HG02571 (cell line): ENCODE data around the gene KLHL24.
"Not testable (repeated sequence)": the region's sequence is repeated elsewhere in the genome, so short reads cannot be mapped to it uniquely, and the experiment has no call there.

ENCODE experiments used
- ATAC-seq: cut with Tn5 transposase; IDR thresholded peaks from one replicate; pipeline ENCODE4 v1.9.1; 2021; ENCODE audit warnings: mild to moderate bottlenecking, moderate library complexity; ENCODE audit not compliant: unreplicated experiment

Gene KLHL24, protein sequence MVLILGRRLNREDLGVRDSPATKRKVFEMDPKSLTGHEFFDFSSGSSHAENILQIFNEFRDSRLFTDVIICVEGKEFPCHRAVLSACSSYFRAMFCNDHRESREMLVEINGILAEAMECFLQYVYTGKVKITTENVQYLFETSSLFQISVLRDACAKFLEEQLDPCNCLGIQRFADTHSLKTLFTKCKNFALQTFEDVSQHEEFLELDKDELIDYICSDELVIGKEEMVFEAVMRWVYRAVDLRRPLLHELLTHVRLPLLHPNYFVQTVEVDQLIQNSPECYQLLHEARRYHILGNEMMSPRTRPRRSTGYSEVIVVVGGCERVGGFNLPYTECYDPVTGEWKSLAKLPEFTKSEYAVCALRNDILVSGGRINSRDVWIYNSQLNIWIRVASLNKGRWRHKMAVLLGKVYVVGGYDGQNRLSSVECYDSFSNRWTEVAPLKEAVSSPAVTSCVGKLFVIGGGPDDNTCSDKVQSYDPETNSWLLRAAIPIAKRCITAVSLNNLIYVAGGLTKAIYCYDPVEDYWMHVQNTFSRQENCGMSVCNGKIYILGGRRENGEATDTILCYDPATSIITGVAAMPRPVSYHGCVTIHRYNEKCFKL

DNA sequence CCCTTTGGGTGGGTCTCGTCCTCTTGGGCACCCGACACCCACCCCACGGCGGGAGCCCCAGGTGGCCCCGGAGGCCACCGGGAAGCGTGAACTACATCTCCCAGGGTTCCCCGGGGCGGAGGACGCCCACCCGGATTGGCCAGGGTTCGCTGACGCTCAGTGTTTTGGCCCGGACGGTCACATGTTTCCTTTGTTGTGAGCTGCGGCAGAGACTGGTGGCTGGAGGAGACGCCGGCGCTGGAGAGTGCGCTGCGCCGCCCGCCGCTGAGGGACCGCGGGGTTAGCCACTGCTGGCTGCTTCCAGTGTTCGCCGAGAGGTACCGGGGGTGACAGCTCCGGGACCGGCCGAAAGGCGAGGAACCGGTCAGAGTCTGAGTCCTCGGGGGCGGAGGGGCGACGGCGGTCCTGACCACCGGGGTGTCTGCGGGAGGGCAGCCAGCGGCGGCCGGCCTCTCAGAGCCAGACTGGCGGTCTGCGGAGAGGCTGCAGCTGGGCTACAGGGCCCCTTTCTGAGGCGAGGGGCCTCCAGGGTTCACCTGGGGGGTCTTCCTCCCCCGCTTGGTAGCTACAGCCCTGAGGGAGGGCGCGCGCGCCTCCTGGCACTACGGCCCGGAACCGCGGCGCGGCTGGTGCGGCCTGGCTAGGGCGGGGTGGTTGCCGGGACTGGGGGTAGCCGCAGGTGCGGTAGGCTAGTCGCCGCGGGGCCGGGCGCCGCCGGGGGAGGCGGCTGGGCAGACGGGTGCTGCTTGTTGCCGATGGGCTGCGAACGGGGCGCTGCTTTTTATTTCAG lies at the start of gene KLHL24:
KLHL24 (plus strand) TSS at position 193 of the 790 bp plus-strand sequence. CDS start 14,734 bp downstream, outside the sequence.
- peak; percentile 89 for ATAC-seq

GRCh38 chr3:183586477-183586876 lies 48.9 kb upstream of the KLHL24 start:
- no peak for ATAC-seq

DNA sequence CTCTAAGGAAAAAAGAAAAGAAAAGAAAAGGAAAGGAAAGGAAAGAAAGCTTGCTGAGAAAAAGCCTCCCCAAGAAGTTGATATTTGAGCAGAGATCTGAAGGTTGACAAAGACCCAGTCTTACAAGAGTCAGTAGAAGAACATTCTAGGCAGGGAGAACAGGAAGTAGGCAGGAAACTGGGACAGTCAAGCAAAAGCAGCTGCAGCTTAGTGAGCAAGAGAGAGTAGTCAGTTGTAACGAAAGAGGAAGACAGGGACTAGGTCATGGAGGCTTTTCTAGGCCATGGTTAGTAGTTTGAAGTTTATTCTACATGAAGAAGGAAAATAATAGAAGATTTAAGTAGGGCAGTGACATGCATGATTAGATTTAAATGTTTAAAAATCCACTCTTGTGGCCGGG lies 48.1 kb upstream of the KLHL24 start:
- no peak for ATAC-seq

- ATAC-seq: no peak
These were observed 45.0 kb upstream of the KLHL24 start for GRCh38 chr3:183590442-183590841.

DNA sequence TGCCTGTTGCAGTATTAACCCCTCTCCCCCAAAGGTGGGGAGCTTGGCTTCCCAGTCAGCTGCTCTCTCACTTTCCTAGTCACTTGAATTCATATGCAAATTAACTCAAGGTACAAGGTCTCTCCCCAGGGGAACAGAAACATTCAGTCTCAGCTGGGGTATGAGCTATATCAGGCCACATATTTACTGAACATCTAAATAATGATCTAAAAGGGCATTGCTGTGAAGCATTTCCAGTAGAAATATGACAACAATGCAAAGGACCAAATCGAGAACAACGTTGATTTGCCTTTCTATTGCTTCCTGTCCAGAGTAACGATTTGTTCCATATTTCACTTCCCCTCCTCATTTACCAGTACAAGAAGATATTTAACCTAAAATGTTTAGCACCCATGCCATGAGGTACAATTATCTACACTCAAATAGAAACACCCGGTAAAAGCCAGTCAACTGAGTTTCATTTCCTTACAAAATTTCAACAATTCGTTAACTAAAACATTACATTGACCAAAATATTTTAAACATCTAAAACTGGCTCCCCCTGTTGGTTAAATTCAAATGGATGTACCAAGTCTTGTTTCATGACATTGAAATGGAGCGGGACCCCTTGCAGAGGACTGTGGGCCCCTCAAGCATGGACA lies 43.4 kb upstream of the KLHL24 start:
- peak; percentile 82 for ATAC-seq

GRCh38 chr3:183592821-183593220 lies 42.6 kb upstream of the KLHL24 start:
- ATAC-seq: no peak

- no peak for ATAC-seq
These were observed 40.8 kb upstream of the KLHL24 start for GRCh38 chr3:183594636-183595035.

DNA sequence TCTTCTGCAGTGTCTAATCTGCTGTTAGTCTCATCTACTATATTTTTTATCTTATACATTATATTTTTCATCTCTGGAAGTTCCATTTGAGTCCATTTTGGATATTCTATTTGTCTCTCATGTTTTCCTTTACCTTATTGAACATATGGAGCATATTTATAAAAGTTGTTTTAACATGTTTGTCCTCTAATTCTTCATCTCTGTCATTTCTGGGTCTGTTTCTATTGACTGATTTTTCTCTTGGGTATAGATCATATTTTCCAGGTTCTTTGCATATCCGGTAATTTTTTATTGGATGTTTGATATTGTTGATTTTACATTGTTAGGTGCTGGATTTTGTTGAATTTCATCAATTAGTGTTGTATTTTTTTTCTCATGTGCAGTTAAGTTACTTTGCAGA lies 37.5 kb upstream of the KLHL24 start:
- no peak for ATAC-seq

DNA sequence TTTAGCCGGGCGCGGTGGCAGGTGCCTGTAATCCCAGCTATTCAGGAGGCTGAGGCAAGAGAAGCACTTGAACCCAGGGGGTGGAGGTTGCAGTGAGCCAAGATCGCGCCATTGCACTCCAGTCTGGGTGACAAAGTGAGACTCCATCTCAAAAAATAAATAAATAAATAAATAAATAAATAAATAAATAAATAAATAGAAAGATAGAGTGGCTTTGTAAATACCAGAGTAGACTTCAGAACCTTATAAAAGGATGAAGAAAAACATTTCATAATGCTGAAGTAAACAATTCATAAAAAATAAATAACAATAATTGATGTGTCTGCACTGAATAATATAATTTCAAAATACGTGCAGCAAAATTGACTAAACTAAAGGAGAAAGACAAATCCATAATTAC lies 24.1 kb upstream of the KLHL24 start:
- not testable (repeated sequence) for ATAC-seq

DNA sequence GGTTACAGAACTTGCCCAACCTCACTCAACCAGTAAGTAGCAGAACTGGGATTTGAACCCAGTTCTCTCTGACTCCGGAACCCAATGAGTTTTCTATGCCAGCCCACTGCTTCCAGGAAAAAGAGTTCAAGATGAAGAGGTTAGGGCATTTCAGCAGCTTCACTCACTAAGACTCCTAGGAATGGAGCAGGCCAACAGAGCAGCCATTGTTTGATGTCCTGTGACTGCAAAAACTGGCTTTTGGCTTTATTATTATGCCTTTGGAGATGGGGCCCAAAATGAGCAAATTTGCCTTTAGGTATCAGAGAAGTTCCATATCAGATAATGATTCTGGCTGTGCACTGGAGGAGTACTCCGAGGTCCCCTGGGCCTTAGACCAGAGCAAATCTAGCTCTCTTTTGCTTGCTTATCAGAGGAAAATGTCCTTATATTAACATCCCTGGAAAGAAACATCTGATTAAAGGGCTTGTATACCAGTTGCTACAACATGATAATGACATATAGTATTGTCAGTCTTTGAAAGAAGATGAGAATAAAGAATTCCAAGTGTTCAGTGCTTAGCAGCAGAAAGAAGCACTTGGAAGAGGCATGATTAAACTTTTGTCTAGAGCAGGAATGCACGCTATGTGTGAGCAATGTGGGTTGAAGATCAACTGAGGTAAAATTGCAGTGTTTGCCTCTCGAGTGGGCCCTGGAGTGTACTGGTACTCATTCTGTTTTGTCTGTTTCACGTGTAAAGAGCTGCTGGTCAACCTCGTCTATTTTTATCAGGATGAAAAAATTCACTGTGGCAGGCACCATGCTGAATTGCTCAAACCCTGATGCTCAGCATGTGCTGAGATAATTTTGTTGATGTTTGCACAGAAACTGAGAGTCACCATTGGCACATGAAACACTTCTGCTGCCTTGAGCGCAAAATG lies 21.8 kb upstream of the KLHL24 start:
- ATAC-seq: no peak

- no peak for ATAC-seq
These were observed 16.9 kb upstream of the KLHL24 start for GRCh38 chr3:183618542-183618941.

DNA sequence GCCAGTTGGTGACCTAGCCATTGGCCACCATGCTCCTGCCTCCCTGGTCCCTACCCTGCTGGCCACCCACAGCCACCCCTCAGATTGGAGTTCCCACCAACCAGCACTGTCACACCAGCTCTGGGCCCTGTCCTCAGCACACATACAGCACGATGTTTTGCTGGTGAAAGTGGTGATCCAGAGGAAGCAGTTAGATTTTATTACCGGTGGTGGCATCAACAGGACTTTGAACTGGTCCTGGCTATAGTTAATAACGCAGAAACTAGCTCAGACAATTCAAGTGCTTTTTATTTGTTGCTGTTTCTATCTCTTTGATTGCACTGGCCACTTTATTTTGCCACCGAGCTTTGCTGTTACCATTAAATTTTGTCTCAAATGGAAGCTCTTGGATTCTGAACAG lies 16.4 kb upstream of the KLHL24 start:
- ATAC-seq: no peak

- ATAC-seq: no peak
These were observed 15.7 kb upstream of the KLHL24 start for GRCh38 chr3:183619624-183620251.

- no peak for ATAC-seq
These were observed 15.2 kb upstream of the KLHL24 start for GRCh38 chr3:183620252-183620628.

DNA sequence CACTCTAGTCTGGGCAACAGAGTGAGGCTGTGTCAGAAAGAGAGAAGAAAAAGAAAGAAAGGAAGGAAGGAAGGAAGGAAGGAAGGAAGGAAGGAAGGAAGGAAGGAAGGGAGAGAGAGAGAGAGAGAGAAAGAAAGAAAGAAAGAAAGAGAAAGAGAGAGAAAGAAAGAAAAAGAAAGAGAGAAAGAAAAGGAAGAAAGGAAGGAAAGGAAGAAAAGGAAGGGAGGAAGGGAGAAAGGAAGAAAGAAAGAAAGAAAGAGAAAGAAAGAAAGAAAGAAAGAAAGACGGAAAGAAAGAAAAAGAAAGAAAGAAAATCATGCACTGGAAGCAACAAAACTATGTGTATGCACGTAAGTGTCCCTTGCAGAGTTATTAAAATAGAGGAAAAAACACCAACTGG lies 12.9 kb upstream of the KLHL24 start:
- ATAC-seq: not testable (repeated sequence)

GRCh38 chr3:183626877-183627594 lies 8.4 kb upstream of the KLHL24 start:
- no peak for ATAC-seq

GRCh38 chr3:183629546-183630301 lies 5.7 kb upstream of the KLHL24 start:
- ATAC-seq: no peak

- ATAC-seq: no peak
These were observed 3.7 kb upstream of the KLHL24 start for GRCh38 chr3:183631715-183632114.
